Ovary (tissue), 9 donors: ENCODE data around the gene CCNQ. TPM values are rescaled to one million over a fixed set of nuclear protein-coding genes. Genes with fewer than 3 reads are reported as not detected.

ENCODE experiments used
- DNase-seq, 5 donors: peaks; one replicate each; pipeline ENCODE4 v3.0.0-alpha.2; 2019 to 2020
- H3K27ac ChIP-seq, 2 donors: fragments of 200-600 bp; one replicate each; pipeline versions ENCODE4 v1.5.1 to v1.8.0; 2019 to 2022
- H3K27me3 ChIP-seq: fragments of 200-600 bp; one replicate; pipeline ENCODE4 v1.8.0; 2022
- H3K36me3 ChIP-seq: fragments of 200-600 bp; sonication (generic); one replicate; pipeline ENCODE4 v1.5.1; 2019
- H3K4me1 ChIP-seq: one replicate; pipeline ENCODE4 v1.8.1; 2013; ENCODE audit warnings: mild to moderate bottlenecking, moderate library complexity; ENCODE audit not compliant: insufficient read depth
- H3K4me3 ChIP-seq: fragments of 200-600 bp; sonication (generic); one replicate; pipeline ENCODE4 v1.5.1; 2017
- H3K9me3 ChIP-seq, 2 donors: fragments of 200-600 bp in 1 of 2; sonication (generic) in 1 of 2; one replicate each; pipeline versions ENCODE4 v1.5.1 to v1.8.1; 2013 to 2019; ENCODE audit warnings: mild to moderate bottlenecking in 1 of 2, moderate library complexity in 1 of 2
- EP300 ChIP-seq: sonication (generic); formaldehyde crosslinking; IDR thresholded peaks from one replicate; pipeline ENCODE4 v1.6.1; 2017; ENCODE audit warnings: antibody characterized with exemption
- POLR2A ChIP-seq: fragments of 450-650 bp; IDR thresholded peaks from one replicate; pipeline ENCODE4 v1.6.1; 2017; ENCODE audit warnings: antibody characterized with exemption, mild to moderate bottlenecking, moderate library complexity
- WGBS, 3 donors: extraction: QIAGEN DNeasy Blood & Tissue Kit in 1 of 3; methylation state at CpG; one replicate each; pipeline versions ENCODE4 v1.1.5 to v1.1.7; 2013 to 2017; 5-methylcytosine and 5-hydroxymethylcytosine counted together
- intact Hi-C, 4 donors: fragments of 100-400 bp; cut with DNase I; formaldehyde crosslinking; loops; one replicate each; pipeline versions ENCODE4 v1.11.0 to v1.15.1; 2022 to 2023
- polyA plus RNA-seq, 2 donors: library from polyadenylated mRNA; stranded (reverse); fragments of 200-250 nt in 1 of 2; fragments of 350-450 nt in 1 of 2; fragmentation: Illumina TruSeq in 1 of 2; extraction: RNeasy Lipid Tissue Mini Kit (QIAGEN cat#74804) in 1 of 2; gene quantifications; one replicate each; pipeline ENCODE4 v1.2.3, GENCODE V29; 2013 to 2014
- total RNA-seq, 7 donors: library from RNA; depleted of rRNA in 2 of 7; stranded (reverse); fragments of >200 nt in 2 of 7; fragmentation: NEBNext Ultra II Directional in 3 of 7; extraction: Animal tissue kit (Norgen Biotek cat#: 25700) in 3 of 7; gene quantifications; one replicate each; pipeline versions ENCODE4 v1.1.0 to v1.2.4, GENCODE V29; 2016 to 2023
- TF ChIP-seq, protein P1 (sequence below), 3 donors: fragments of 450-650 bp in 2 of 3; fragments of 200-600 bp in 1 of 3; IDR thresholded peaks; one replicate each; pipeline versions ENCODE4 v1.5.1 to v1.8.0; 2016 to 2022; ENCODE audit warnings: antibody characterized with exemption in 3 of 3, mild to moderate bottlenecking in 1 of 3
- donor health status: DM: no; HTN: no; CAD: no; lungs with moderate emphysema.
- donor health status: DM: no; HTN: no; CAD: no.
- donor health status: Bipolar disorder and iron deficiency.
- donor health status: DM: yes; HTN: yes; CAD: no.
- donor health status: DM: no; HTN: no; CAD: no.
- donor health status: DM: yes; HTN: yes; CAD: no.

Gene CCNQ
- total and polyA plus RNA-seq, 9 donors = 15.5 to 23.8 (median 19.3) TPM

DNA sequence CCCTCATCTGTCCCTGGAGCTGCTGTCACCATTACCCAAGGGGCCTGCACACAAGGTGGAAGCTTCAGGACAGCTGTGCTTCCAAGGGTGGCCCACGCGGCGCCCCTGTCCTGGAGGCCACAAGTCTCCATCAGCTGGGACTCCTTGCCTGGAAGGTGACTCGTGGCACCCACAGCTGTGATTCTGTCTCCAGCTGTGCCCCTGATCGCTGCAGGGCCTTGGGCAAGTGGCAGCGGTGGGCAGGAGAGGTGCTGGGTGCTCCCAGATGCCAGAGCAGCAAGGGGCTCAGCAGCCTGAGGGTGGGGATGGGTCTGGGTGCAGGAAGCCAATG lies 39.1 kb upstream of the CCNQ start:
- DNase-seq = no peak
- intact Hi-C loops = no loop called here
- TF ChIP-seq EP300 (no peak), POLR2A (no peak)
- TF ChIP-seq, protein P1, sequence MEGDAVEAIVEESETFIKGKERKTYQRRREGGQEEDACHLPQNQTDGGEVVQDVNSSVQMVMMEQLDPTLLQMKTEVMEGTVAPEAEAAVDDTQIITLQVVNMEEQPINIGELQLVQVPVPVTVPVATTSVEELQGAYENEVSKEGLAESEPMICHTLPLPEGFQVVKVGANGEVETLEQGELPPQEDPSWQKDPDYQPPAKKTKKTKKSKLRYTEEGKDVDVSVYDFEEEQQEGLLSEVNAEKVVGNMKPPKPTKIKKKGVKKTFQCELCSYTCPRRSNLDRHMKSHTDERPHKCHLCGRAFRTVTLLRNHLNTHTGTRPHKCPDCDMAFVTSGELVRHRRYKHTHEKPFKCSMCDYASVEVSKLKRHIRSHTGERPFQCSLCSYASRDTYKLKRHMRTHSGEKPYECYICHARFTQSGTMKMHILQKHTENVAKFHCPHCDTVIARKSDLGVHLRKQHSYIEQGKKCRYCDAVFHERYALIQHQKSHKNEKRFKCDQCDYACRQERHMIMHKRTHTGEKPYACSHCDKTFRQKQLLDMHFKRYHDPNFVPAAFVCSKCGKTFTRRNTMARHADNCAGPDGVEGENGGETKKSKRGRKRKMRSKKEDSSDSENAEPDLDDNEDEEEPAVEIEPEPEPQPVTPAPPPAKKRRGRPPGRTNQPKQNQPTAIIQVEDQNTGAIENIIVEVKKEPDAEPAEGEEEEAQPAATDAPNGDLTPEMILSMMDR (IDR thresholded peaks at IDR 0.05) = no peak
- Histone ChIP-seq H3K4me3 (no peak overlapping the region), H3K27me3 (no peaks in the 10 kb centered on the region), H3K36me3 (no peaks in the 10 kb centered on the region), H3K4me1 (peaks cover 5% of the 10 kb centered on the region), H3K9me3 (no peaks in the 10 kb centered on the region), H3K27ac (no peak overlapping the region)
- WGBS, 3 donors = 81 to 87% (median 85%) methylated on average over 6 of the region's 6 CpGs

DNA sequence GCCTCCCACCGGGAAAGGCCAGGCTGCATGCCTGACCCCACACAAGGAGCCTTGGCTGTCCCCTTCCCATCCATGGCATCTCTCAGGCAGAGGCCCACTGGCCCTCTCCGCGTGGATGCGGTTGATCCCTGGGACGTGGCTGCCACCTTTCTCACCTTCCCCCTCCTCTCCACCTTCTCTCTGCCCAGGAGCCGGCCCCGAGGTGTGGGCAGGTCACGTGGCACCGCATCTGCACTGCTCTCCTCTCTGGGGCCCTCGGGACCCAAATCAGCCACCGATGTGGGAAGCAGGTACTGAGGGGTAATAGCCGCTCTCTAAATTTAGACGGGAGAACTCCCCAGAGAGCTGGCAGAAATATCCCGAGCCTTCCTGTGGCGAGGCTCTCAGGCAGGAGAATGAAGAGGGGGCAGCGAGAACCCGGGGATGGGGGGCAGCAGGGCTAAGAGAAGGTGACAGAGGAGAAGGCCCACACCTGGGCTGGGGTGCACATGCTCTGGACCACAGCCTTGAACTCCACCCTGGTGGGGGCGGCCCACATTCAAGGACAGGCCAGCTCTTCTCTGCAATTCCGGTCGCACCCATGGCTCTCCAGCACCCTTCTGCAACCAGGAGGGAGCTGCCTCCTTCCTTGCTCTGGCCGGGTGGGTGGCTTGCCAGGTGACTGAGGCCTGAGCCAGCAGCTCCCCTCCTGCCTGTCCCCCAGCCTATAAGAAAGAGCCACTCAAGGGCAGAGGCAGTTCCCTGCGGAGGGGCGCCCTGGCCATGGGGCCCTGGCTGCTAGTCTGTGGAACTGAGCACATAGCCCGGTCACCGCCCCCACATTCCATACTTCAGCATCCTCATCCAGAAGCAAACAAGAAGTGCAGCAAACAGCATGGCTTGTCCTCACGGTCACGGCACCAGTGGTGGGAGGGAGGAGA lies 38.4 kb upstream of the CCNQ start:
- Histone ChIP-seq H3K27ac (no peak overlapping the region), H3K4me3 (no peak overlapping the region), H3K27me3 (no peaks in the 10 kb centered on the region), H3K9me3 (no peaks in the 10 kb centered on the region), H3K4me1 (peaks cover 5% of the 10 kb centered on the region), H3K36me3 (no peaks in the 10 kb centered on the region)
- peak in 1 of 5 donors; percentile 18 for DNase-seq
- no peak for TF ChIP-seq EP300
- intact Hi-C loops = no loop called here
- WGBS, 3 donors = 66 to 72% (median 72%) methylated on average over 27 of the region's 27 CpGs

DNA sequence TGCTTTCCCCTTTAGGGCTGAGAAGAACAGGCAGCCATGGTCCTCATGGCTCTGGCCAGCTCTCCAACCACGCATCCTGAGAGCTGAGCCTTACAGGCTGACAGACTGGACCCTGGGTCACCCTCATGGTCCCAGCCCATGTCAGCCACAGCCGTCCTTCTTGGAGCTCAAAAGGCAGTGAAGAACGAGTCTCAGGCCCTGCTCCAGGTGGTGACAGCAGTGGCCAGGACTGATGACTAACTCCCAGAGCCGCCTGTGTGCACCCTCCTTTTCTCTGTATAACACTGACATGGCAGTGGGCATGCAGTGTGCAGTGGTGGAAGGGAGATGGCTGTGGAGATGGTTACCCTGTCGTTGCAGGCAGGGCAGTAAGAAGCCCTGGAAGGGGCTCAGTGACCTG lies 37.8 kb upstream of the CCNQ start:
- DNase-seq = no peak
- no peak overlapping the region for H3K4me3 ChIP-seq
- no peak for TF ChIP-seq EP300
- TF ChIP-seq POLR2A = no peak
- TF ChIP-seq, protein P1 (IDR thresholded peaks at IDR 0.05) = no peak
- WGBS, 3 donors = 75 to 91% (median 89%) methylated on average over 5 of the region's 5 CpGs
- H3K27ac ChIP-seq = no peak overlapping the region
- H3K27me3 ChIP-seq = no peaks in the 10 kb centered on the region
- no peaks in the 10 kb centered on the region for H3K36me3 ChIP-seq
- intact Hi-C loops = no loop called here
- H3K9me3 ChIP-seq = no peaks in the 10 kb centered on the region
- peaks cover 5% of the 10 kb centered on the region for H3K4me1 ChIP-seq

DNA sequence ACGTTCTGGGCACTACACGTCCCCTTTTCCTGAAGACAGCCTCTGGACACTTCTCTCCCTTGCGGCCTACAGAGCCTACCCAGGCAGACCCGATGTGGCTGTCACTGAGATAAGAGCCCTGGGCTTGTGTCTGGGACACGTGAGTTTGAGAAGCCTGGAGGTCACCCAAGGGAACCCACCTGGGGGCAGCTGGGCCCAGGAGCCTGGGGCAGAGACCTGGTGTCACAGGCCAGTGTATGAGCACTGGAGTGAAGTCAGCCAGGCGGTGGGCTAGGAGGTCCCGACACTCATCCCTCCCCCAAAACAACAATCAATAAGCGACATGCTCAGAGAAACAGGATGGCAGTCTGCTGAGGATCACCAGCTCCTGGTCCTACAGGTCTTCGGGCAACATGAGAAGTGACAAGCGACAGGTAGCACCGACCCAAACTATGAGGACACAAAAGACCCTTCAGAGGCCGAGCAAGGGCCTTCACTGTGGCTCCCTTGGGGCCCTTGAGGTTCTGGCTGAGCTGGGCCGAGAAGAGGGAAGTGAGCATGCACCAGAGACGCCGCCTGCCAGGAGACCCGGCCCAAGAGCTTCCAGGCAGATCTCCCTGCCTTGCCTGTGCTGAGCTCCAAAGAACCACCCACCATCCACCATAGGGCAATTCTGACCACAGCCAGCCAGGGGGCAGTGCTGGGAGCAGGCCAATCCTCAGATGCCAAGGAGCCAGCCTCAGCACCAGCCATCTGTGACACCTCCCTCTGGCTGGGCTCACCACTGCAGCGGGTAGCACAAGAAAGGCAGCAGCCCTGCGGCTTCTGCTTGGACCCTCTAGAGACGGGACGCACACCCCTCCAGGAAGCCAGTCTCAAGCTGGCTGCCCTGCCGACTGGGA lies 37.1 kb upstream of the CCNQ start:
- no peak for TF ChIP-seq POLR2A
- no peak for TF ChIP-seq EP300
- TF ChIP-seq, protein P1 (IDR thresholded peaks at IDR 0.05) = no peak
- no peak overlapping the region for H3K4me3 ChIP-seq
- no peaks in the 10 kb centered on the region for H3K36me3 ChIP-seq
- H3K4me1 ChIP-seq = peaks cover 5% of the 10 kb centered on the region
- 81 to 89% (median 83%) methylated on average over 19 to 21 of the region's 21 CpGs for WGBS, 3 donors
- intact Hi-C loops = no loop called here
- no peaks in the 10 kb centered on the region for H3K9me3 ChIP-seq
- DNase-seq = no peak
- H3K27ac ChIP-seq = no peak overlapping the region
- H3K27me3 ChIP-seq = no peaks in the 10 kb centered on the region
